ENCODE data around the gene RRAGA. TPM values are rescaled to one million over a fixed set of nuclear protein-coding genes. Genes with fewer than 3 reads are reported as not detected.
"Not testable (repeated sequence)": the region's sequence is repeated elsewhere in the genome, so short reads cannot be mapped to it uniquely, and the experiment has no call there.

RRAGA gene
- polyA plus RNA-seq (ENCODE audit: insufficient read length in 3 of 3) = 100 to 1,000 TPM; 107 to 121 (median 120) TPM

GRCh38 chr9:19048966-19049916 lies at the start of gene RRAGA:
Gene RRAGA (plus strand): TSS chr9:19049427. CDS start chr9:19049660, 233 bp downstream.
- DNase-seq (ENCODE audit: low read depth in 3 of 3, low spot score in 2 of 3) = peak; percentile 92 to 94 (median 93)

- no peak for DNase-seq (ENCODE audit: low read depth in 3 of 3, low spot score in 2 of 3)
These were observed 49.1 kb upstream of the RRAGA start for GRCh38 chr9:19000133-19000532.

- no peak for DNase-seq (ENCODE audit: low read depth in 3 of 3, low spot score in 2 of 3)
These were observed 39.7 kb upstream of the RRAGA start for GRCh38 chr9:19009391-19009965.

GRCh38 chr9:19018201-19018600 lies 31.0 kb upstream of the RRAGA start:
- DNase-seq (ENCODE audit: low read depth in 3 of 3, low spot score in 2 of 3) = no peak

DNA sequence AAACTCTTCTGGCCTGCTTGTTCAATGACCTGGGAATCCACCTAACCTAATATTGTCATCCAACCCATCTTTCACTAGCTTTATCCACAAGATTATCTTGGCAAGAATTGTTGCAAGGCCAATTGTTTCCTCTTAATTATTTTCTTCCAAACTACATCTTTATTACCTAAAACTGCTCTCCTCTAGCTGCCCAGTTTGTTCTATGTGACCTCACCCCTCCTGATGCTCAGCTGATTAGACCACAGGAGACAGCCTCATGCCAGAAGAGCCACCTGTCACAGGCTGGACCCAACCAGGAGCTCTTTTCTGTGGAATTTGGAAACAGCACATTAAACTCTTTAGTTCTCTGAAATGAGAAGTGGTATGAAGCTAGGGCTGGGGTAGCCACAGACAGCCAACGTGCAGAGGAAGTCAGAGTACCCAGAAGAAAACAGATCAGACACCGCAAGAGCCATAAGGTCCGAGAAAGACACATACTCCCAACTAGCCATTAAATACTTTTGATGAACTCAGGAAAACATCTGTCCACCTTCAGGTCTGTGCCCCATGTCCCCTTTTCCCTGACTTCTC lies 28.3 kb upstream of the RRAGA start:
- no peak for DNase-seq (ENCODE audit: low read depth in 3 of 3, low spot score in 2 of 3)

DNA sequence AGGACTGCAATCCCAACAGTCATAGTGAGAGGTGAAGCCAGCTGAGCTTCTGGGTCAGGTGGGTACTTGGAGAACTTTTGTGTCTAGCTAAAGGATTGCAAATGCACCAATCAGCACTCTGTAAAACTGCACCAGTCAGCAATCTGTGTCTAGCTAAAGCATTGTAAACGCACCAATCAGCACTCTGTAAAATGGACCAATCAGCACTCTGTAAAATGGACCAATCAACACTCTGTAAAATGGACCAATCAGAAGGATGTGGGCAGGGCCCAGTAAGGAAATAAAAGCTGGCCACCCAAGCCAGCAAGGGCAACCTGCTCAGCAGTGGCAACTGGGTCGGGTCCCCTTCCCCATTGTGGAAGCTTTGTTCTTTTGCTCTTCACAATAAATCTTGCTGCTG lies 27.6 kb upstream of the RRAGA start:
- DNase-seq (ENCODE audit: low read depth in 3 of 3, low spot score in 2 of 3) = not testable (repeated sequence)

DNA sequence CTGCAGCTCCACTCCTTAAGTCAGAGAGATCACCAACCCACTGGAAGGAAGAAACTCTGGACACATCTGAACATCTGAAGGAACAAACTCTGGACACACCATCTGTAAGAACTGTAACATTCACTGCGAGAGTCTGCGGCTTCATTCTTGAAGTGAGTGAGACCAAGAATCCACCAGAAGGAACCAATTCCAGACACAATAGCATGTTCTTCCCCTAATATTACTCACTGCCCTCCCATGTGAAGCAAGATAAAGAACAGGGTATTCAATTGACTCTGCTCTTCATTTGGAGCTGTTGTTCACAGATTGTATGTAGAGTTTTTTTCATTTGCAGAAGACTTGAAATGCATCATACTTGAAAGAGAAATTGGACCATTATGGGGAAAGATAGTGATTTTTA lies 27.0 kb upstream of the RRAGA start:
- DNase-seq (ENCODE audit: low read depth in 3 of 3, low spot score in 2 of 3) = no peak

- DNase-seq (ENCODE audit: low read depth in 3 of 3, low spot score in 2 of 3) = no peak
These were observed 26.1 kb upstream of the RRAGA start for GRCh38 chr9:19023078-19023477.

GRCh38 chr9:19026375-19026774 lies 22.9 kb upstream of the RRAGA start:
- DNase-seq (ENCODE audit: low read depth in 3 of 3, low spot score in 2 of 3) = no peak

- no peak for DNase-seq (ENCODE audit: low read depth in 3 of 3, low spot score in 2 of 3)
These were observed 21.4 kb upstream of the RRAGA start for GRCh38 chr9:19027825-19028224.

DNA sequence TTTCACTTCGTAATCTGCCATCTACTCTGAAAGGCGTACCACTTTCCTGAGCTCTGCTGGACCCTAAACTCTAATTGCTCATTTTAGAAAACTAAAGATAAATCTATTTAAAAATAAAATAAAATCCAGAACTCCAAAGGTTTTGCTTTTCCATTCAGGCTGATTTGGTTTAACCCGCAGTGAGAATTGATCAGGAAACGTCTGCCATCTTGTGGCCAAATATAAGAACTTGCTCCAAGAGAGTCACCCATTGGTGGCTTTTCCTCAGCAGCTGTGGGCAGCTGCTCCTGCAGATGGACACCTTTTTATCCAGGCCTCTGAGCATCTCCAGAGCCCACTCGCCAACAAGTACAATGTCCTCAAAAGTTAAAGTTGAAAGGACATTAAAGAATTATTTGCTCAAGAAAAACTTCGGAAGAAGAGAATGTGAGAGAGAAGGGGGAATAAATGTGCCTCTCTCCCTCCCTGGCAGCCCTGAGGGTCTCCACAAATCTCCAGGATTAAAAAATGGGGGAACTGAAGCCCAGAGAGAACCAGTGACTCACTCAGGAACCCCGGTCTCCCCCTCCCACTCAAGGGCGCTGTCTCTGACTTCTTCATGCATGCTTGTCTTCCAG lies 20.3 kb upstream of the RRAGA start:
- DNase-seq (ENCODE audit: low read depth in 3 of 3, low spot score in 2 of 3) = peak in 1 of 3 donors; percentile 62

- DNase-seq (ENCODE audit: low read depth in 3 of 3, low spot score in 2 of 3) = no peak
These were observed 18.3 kb upstream of the RRAGA start for GRCh38 chr9:19030899-19031298.

DNA sequence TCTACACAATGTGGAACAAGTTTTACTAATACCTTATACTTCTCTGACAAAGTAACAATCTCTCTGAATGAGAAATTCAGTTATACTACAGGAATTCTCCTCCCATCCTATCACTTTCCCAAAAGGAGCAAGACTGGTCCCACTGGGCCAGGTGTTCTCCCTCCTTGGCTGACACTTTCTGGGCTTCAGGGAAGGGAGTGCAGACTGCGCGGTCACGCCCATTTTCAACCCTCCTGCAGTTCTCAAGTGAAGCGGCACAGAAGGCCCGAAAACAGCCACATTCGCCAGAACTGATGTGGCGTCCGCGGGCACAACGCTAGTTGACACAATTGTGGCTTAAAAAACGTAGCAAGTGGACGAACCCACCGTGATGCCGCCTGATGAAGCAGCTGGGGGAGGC lies 16.8 kb upstream of the RRAGA start:
- DNase-seq (ENCODE audit: low read depth in 3 of 3, low spot score in 2 of 3) = no peak

- DNase-seq (ENCODE audit: low read depth in 3 of 3, low spot score in 2 of 3) = no peak
These were observed 16.2 kb upstream of the RRAGA start, which contains the start of gene SAXO1 for GRCh38 chr9:19033015-19033414. Gene SAXO1 (minus strand): TSS chr9:19033209. CDS start chr9:19032908, 301 bp downstream.

DNA sequence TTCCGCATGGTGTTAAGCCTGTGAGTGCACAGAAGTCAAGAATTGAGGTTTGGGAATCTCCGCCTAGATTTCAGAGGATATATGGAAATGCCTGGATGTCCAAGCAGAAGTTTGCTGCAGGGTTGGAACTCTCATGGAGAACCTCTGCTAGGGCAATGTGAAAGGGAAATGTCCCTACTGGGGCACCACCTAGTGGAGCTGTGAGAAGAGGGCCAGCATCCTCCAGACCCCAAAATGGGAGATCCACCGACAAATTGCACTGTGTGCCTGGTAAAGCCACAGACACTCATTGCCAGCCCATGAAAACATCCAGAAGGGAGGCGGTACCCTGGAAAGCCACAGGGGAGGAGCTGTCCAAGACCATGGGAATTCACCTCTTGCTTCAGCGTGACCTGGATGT lies 12.6 kb upstream of the RRAGA start:
- no peak for DNase-seq (ENCODE audit: low read depth in 3 of 3, low spot score in 2 of 3)

GRCh38 chr9:19049917-19050636 lies 850 bp downstream of the RRAGA start:
- DNase-seq (ENCODE audit: low read depth in 3 of 3, low spot score in 2 of 3) = no peak

DNA sequence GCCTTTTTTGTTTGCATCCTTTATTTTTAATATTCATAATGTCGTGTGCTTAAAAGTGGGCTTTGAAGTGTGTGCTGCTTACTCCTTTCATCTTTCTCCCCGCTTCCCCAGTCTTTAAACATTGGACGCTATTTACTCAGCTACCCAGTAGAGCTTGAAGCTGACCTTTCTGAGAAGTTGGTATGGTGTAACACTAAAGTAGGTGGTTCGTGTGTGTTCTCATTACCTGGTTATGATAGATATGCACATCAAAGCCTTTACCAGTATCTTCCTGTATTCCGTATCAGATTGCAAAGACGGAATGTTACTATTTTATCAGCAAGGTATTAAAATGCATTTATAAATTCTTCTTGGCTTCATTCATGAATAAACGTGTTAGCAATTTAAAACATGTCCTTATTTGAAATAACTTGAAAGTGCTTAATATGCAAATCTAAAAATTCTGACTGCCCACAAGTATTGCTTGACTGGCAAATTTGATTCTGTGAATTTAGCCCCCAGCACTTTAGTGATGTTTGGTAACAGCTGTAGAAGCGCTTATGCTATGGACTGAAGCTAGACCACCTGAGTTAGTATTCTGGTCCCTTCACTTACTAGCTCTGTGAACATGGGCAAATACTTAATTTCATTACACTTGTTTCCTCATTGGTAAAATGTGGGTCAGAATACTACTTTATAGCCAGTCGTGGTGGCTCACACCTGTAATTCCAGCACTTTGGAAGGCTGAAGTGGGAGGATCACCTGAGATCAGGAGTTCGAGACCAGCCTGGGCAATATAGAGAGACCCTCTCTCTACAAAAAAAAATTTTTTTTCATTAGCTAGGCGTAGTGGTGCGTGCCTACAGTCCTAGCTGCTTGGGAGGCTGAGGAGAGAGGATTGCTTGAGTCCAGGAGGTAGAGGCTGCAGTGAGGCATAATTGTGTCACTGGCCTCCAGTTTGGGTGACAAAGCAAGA lies 1.7 kb downstream of the RRAGA start:
- DNase-seq (ENCODE audit: low read depth in 3 of 3, low spot score in 2 of 3) = no peak

DNA sequence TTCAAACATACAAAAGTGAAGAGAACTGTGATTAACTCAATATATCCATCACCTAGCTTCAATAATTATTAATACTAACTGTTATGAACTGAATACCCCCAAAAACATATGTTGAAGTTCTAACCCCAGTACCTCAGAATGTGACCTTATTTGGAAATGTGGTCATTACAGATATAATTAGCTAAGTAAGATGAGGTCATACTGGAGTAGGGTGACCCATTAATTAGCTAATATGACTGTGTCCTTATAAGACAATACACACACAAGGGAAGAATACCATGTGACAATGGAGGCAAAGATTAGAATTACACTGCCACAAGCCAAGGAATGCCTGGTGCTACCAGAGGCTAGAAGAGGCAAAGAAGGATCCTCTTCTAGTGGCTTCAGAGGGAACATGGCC lies 7.8 kb downstream of the RRAGA start:
- no peak for DNase-seq (ENCODE audit: low read depth in 3 of 3, low spot score in 2 of 3)

GRCh38 chr9:19074229-19074628 lies 25.0 kb downstream of the RRAGA start:
- no peak for DNase-seq (ENCODE audit: low read depth in 3 of 3, low spot score in 2 of 3)
